SK-N-SH (cell line): ENCODE results near the gene ABCA6. TPM values are rescaled to one million over a fixed set of nuclear protein-coding genes. Genes with fewer than 3 reads are reported as not detected.

Experiments
- CTCF ChIA-PET: fragments of 300-600, 350-600 bp; formaldehyde crosslinking; extraction: SDS; loops from one replicate; lab custom pipeline; 2021; lab: Yijun Ruan, JAX
- POLR2A ChIA-PET: fragments of 350-600 bp; sonication (Branson Sonifier 250); formaldehyde crosslinking; extraction: SDS; loops from one replicate; lab custom pipeline; 2020; ENCODE audit warnings: antibody characterized with exemption, inconsistent platforms; lab: Yijun Ruan, JAX
- DNase-seq: peaks from one replicate; pipeline ENCODE4 v3.0.0; 2012
- H2AFZ ChIP-seq: fragments of 200-600 bp; sonication (generic); 2 replicates; pipeline ENCODE4 v1.8.1; 2016; ENCODE audit warnings: antibody characterized with exemption, mild to moderate bottlenecking, low read depth
- H3F3A ChIP-seq: fragments of 200-600 bp; sonication (generic); replicated peaks from 2 replicates; pipeline ENCODE3; 2016; ENCODE audit warnings: antibody characterized with exemption, mild to moderate bottlenecking; ENCODE audit not compliant: insufficient read depth
- H3K27ac ChIP-seq, 2 experiments: fragments of 200-500 bp in 1 of 2; fragments of 200-600 bp in 1 of 2; sonication (Bioruptor generic) in 1 of 2; sonication (generic), shearing (Covaris generic) in 1 of 2; 2 replicates each; pipeline versions ENCODE4 v1.5.1 to v1.6.1; 2014 to 2016; ENCODE audit warnings: low read depth in 2 of 2, inconsistent platforms in 1 of 2, low read length in 1 of 2, mild to moderate bottlenecking in 1 of 2, mixed read lengths in 1 of 2
- H3K27me3 ChIP-seq: fragments of 200-600 bp; sonication (generic), shearing (Covaris generic); 2 replicates; pipeline ENCODE4 v1.6.1; 2016; ENCODE audit warnings: mixed run types; ENCODE audit not compliant: insufficient read depth
- H3K36me3 ChIP-seq, 2 experiments: fragments of 200-500 bp in 1 of 2; fragments of 200-600 bp in 1 of 2; sonication (Bioruptor generic) in 1 of 2; sonication (generic) in 1 of 2; replicated peaks in 1 of 2; 2 replicates each; pipeline versions ENCODE3 to v1.5.1; 2014 to 2016; ENCODE audit warnings: low read length in 1 of 2, mild to moderate bottlenecking in 1 of 2; ENCODE audit not compliant: insufficient read depth in 2 of 2, control insufficient read depth in 1 of 2
- H3K4me1 ChIP-seq, 2 experiments: fragments of 200-500 bp in 1 of 2; fragments of 200-600 bp in 1 of 2; sonication (Bioruptor generic) in 1 of 2; sonication (generic), shearing (Covaris generic) in 1 of 2; 2 replicates each; pipeline versions ENCODE4 v1.5.1 to v1.6.1; 2014 to 2016; ENCODE audit warnings: low read depth in 1 of 2, low read length in 1 of 2, mixed run types in 1 of 2; ENCODE audit not compliant: insufficient read depth in 2 of 2, control insufficient read depth in 1 of 2
- H3K4me2 ChIP-seq: fragments of 200-600 bp; sonication (generic), shearing (Covaris generic); 2 replicates; pipeline ENCODE4 v1.6.1; 2017; ENCODE audit warnings: mixed run types
- H3K4me3 ChIP-seq, 2 experiments: fragments of 200-500 bp in 1 of 2; fragments of 200-600 bp in 1 of 2; sonication (Bioruptor generic) in 1 of 2; sonication (generic), shearing (Covaris generic) in 1 of 2; 2 replicates each; pipeline versions ENCODE4 v1.5.1 to v1.8.1; 2014 to 2016; ENCODE audit warnings: low read depth in 2 of 2, inconsistent platforms in 1 of 2, low read length in 1 of 2, mild to moderate bottlenecking in 1 of 2, mixed read lengths in 1 of 2, moderate library complexity in 1 of 2
- H3K79me2 ChIP-seq: fragments of 200-600 bp; sonication (generic); 2 replicates; pipeline ENCODE4 v1.8.1; 2017; ENCODE audit warnings: mild to moderate bottlenecking; ENCODE audit not compliant: insufficient read depth
- H3K9ac ChIP-seq: fragments of 200-600 bp; sonication (generic); 2 replicates; pipeline ENCODE4 v1.6.1; 2017; ENCODE audit warnings: mixed run types
- H3K9me2 ChIP-seq: fragments of 200-600 bp; sonication (generic); 2 replicates; pipeline ENCODE4 v1.6.1; 2017; ENCODE audit warnings: mixed run types
- H3K9me3 ChIP-seq: fragments of 200-600 bp; sonication (generic); 2 replicates; pipeline ENCODE4 v1.6.1; 2017; ENCODE audit warnings: mixed run types, mild to moderate bottlenecking, moderate library complexity
- H4K20me1 ChIP-seq: fragments of 200-600 bp; sonication (generic); 2 replicates; pipeline ENCODE4 v1.6.1; 2017; ENCODE audit warnings: mild to moderate bottlenecking, mixed run types; ENCODE audit not compliant: insufficient read depth
- FOXJ3 ChIP-seq: sonication (generic); formaldehyde crosslinking; IDR thresholded peaks from 2 replicates; pipeline ENCODE4 v1.5.1; 2020; ENCODE audit warnings: mild to moderate bottlenecking, missing genetic modification reagents
- SMC3 ChIP-seq: IDR thresholded peaks from 2 replicates; pipeline ENCODE4 v1.6.1; 2012; ENCODE audit warnings: low read depth, low read length, improper control_type of control experiment
- TEAD4 ChIP-seq: IDR thresholded peaks from 2 replicates; pipeline ENCODE4 v1.4.0; 2012; ENCODE audit warnings: mild to moderate bottlenecking, borderline replicate concordance; ENCODE audit not compliant: insufficient read depth
- WGBS: methylation state at CpG from one replicate; pipeline ENCODE4 v1.1.6; 2017; ENCODE audit warnings: low lambda C conversion rate; 5-methylcytosine and 5-hydroxymethylcytosine counted together
- polyA plus RNA-seq, 3 experiments: library from polyadenylated mRNA; depleted of rRNA; stranded (reverse); fragments of >200 nt; gene quantifications; 2 replicates each; pipeline ENCODE4 v1.2.3, GENCODE V29; 2012
- TF ChIP-seq, protein P1 (sequence below): IDR thresholded peaks from 2 replicates; pipeline ENCODE4 v1.4.0; 2012; ENCODE audit warnings: low read depth, borderline replicate concordance
- TF ChIP-seq, protein P2 (sequence below): fragments of 200-600 bp; sonication (generic); IDR thresholded peaks from 2 replicates; pipeline ENCODE4 v1.6.1; 2017; ENCODE audit warnings: antibody characterized with exemption, mild to moderate bottlenecking, moderate library complexity

The ABCA6 gene
- polyA plus RNA-seq, 1 of the 3 experiments (the other 2 are of a cell fraction), result 0.15 TPM

DNA sequence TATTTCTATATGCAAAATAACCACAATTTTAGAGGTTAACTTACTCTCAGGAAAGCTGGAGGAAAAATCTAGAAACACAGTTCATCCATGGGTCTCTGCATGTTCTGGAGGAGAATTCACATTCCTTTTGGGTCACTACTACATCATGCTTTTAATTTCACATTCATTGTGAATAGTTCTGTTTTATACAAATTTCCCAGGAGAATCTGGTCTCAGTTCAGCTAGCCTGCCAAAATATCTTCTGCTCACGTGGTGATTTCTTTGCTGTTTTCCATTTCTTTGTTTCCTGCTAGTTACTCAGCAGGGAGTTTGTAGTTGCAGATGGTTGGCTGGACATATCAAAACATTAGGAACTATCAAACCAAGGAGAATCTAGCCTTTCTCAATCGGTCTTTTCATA is 80.9 kb downstream of the ABCA6 start, which contains the start of gene ABCA9 (continued):
- TF ChIP-seq TEAD4, result no peak

DNA sequence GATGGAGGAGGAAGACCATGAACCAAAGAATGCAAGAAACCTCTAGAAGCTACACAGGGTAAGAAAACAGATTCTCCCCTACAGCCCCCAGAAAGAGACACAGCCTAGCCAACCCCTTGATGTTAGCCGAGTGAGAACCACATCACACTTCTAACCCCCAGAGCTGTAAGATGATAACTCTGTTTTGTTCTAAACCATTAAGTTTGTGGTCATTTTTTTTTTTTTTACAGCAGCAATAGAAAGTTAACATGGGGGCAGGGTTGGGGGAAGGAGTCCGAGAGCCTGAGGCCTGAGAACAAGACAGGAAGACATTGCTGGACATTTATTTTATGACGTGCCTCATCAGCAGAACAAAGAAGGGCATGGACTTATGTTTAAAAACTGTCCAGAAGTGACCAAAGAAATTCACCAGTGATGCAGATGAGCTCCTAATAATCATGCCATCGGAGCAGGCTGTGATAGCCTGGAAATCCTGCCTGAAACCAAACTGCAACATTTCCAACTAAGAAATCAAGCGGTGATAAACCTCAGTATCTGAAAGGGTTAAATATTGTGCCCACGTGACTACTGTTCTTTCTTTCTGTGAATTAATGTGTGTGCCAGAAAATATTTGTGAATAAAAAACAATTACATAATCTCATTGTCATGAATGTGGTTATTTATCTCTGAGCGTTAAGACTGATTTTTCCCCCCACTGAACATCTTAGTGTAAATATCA is 82.1 kb downstream of the ABCA6 start:
- Histone ChIP-seq H3K27me3 (no peaks in the 10 kb centered on the region), H3K4me1 (peaks cover 0 to 3% of the 10 kb centered on the region in 2 experiments; a peak in 2 of 4 replicates), H3K9me2 (no peaks in the 10 kb centered on the region), H3K4me3 (no peak overlapping the region), H3K27ac (no peak overlapping the region), H3K9ac (no peak overlapping the region), H3K79me2 (no peaks in the 10 kb centered on the region), H4K20me1 (no peaks in the 10 kb centered on the region), H3K36me3 (no peaks in the 10 kb centered on the region), H3F3A (no peaks in the 10 kb centered on the region), H3K9me3 (no peaks in the 10 kb centered on the region), H3K4me2 (no peak overlapping the region), H2AFZ (no peak overlapping the region)
- TF ChIP-seq FOXJ3 (CRISPR knock-in tag), result no peak
- TF ChIP-seq, protein P1, sequence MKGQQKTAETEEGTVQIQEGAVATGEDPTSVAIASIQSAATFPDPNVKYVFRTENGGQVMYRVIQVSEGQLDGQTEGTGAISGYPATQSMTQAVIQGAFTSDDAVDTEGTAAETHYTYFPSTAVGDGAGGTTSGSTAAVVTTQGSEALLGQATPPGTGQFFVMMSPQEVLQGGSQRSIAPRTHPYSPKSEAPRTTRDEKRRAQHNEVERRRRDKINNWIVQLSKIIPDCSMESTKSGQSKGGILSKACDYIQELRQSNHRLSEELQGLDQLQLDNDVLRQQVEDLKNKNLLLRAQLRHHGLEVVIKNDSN, result peak; percentile 39; the same call in 1 of the 2 replicates
- WGBS, result 26% methylated on average over 7 of the region's 7 CpGs
- ChIA-PET POLR2A (no interaction called here), CTCF (no interaction called here)
- no peak for DNase-seq

DNA sequence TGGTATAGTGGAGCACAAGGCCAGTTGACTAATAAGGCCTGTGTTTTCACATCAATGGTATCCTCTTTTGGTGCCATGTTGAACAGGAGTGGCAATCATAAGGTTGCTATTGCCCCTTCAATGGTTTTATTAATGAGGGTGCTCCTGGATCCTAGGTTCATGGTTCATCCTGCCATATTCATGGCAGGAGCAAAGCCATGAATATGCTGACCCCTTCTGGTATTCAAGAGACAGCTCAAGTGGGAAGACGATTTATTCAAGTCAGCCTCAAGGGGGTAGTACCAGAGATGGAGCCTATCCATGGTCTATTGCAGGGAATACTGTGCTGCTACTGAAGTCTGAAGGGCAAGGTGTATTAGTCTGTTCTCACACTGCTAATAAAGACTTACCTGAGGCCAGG is 83.5 kb downstream of the ABCA6 start:
- Histone ChIP-seq H3K4me2 (no peak overlapping the region), H3K9me3 (no peaks in the 10 kb centered on the region), H3K9ac (no peak overlapping the region), H4K20me1 (no peaks in the 10 kb centered on the region), H2AFZ (no peak overlapping the region), H3K27ac (no peak overlapping the region), H3K4me3 (no peak overlapping the region), H3K9me2 (no peaks in the 10 kb centered on the region)
- CTCF ChIA-PET, result interaction anchor here (0.8 kb wide), 1 partner anchor 147 kb away, joined by 3 read pairs; no protein-coding TSS in a partner anchor
- no peak for DNase-seq
- 31% methylated on average over 1 of the region's 1 CpG for WGBS
- POLR2A ChIA-PET, result no interaction called here
- no peak for TF ChIP-seq SMC3
- TF ChIP-seq, protein P2, sequence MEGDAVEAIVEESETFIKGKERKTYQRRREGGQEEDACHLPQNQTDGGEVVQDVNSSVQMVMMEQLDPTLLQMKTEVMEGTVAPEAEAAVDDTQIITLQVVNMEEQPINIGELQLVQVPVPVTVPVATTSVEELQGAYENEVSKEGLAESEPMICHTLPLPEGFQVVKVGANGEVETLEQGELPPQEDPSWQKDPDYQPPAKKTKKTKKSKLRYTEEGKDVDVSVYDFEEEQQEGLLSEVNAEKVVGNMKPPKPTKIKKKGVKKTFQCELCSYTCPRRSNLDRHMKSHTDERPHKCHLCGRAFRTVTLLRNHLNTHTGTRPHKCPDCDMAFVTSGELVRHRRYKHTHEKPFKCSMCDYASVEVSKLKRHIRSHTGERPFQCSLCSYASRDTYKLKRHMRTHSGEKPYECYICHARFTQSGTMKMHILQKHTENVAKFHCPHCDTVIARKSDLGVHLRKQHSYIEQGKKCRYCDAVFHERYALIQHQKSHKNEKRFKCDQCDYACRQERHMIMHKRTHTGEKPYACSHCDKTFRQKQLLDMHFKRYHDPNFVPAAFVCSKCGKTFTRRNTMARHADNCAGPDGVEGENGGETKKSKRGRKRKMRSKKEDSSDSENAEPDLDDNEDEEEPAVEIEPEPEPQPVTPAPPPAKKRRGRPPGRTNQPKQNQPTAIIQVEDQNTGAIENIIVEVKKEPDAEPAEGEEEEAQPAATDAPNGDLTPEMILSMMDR, result peak; percentile 23; the same call in 1 of the 2 replicates
- TF ChIP-seq, all 33 proteins: peak for 1
- peaks cover 0 to 3% of the 10 kb centered on the region in 2 experiments; a peak in 2 of 4 replicates for H3K4me1 ChIP-seq
- H3K36me3 ChIP-seq, result no peaks in the 10 kb centered on the region
- no peaks in the 10 kb centered on the region for H3K79me2 ChIP-seq
- H3K27me3 ChIP-seq, result no peaks in the 10 kb centered on the region
- H3F3A ChIP-seq, result no peaks in the 10 kb centered on the region
